ENCODE data around the gene GMIP. TPM values are rescaled to one million over a fixed set of nuclear protein-coding genes. Genes with fewer than 3 reads are reported as not detected.

The GMIP gene
- polyA plus RNA-seq, 1 of the 3 experiments (the other 2 are of a cell fraction) = 6.3 TPM

GRCh38 chr19:19637186-19637522, 6.3 kb downstream of the GMIP start (continued):
- TF ChIP-seq REST (IDR thresholded peaks at IDR 0.05; ENCODE audit: low read depth, low read length) = no peak
- no peak for TF ChIP-seq RAD21 (IDR thresholded peaks at IDR 0.05; ENCODE audit: low read length)
- no peak for TF ChIP-seq EP300 (IDR thresholded peaks at IDR 0.05; ENCODE audit: borderline replicate concordance in 1 of 2, low read depth in 1 of 2, low read length in 1 of 2)
- TF ChIP-seq, protein P1, sequence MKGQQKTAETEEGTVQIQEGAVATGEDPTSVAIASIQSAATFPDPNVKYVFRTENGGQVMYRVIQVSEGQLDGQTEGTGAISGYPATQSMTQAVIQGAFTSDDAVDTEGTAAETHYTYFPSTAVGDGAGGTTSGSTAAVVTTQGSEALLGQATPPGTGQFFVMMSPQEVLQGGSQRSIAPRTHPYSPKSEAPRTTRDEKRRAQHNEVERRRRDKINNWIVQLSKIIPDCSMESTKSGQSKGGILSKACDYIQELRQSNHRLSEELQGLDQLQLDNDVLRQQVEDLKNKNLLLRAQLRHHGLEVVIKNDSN (IDR thresholded peaks at IDR 0.05; ENCODE audit: borderline replicate concordance, low read depth) = no peak

DNA sequence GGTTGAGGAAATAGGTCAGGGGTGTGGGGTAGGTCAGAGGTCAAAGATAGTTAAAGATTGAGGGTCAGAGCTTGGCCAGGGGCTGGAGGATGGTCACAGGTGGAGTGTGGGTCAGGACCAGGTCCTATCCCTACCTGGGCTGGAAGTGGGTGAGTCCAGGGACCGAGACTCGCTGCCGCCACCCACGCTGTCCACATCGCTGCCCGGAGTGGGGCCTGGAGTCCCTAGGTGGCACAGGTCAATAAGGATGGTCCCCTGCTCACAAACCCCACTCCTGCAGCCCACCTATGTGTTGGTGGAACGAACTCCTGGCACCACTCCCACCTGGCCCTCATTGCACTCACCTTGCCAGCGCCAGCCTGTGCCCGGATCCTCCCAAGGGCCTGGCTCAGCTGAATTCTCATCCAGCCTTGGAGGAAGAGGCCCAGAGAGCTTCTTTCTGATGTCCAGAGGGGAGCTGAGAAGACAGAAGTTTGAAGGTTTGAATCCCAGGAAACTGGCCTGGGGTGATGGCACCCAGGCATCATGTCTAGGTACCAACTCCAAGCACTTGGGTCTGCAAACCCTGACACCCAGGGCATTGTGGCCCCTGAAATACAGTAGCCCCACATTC, 6.8 kb downstream of the GMIP start:
- no peak for DNase-seq
- no peaks in the 10 kb centered on the region; a peak in 1 of 4 replicates for H3K4me1 ChIP-seq (ENCODE audit: control insufficient read depth in 1 of 2, insufficient read depth in 2 of 2, low read depth in 1 of 2, low read length in 1 of 2)
- H3K27me3 ChIP-seq (ENCODE audit: insufficient read depth) = no peaks in the 10 kb centered on the region
- no peaks in the 10 kb centered on the region for H3K9me3 ChIP-seq
- H3K4me3 ChIP-seq (ENCODE audit: low read depth in 2 of 2, low read length in 1 of 2) = no peak overlapping the region
- H2AFZ ChIP-seq (ENCODE audit: low read depth) = no peak overlapping the region
- no peaks in the 10 kb centered on the region for H3K9me2 ChIP-seq
- no peaks in the 10 kb centered on the region for H3F3A ChIP-seq (replicated peaks; ENCODE audit: insufficient read depth)
- H3K36me3 ChIP-seq (replicated peaks in 1 of 2; ENCODE audit: control insufficient read depth in 1 of 2, insufficient read depth in 2 of 2, low read length in 1 of 2) = peaks cover 7 to 17% of the 10 kb centered on the region in 2 experiments
- no CpG with 5 or more reads among the region's 9 CpGs for WGBS (ENCODE audit: low lambda C conversion rate)
- CTCF ChIA-PET = interaction anchor here (3.7 to 13.3 kb wide), 2 partner anchors 8 to 105 kb away, joined by 18 to 175 read pairs; partner anchors contain the start of genes GMIP and YJEFN3
- POLR2A ChIA-PET = no interaction called here
- no peaks in the 10 kb centered on the region for H4K20me1 ChIP-seq (ENCODE audit: insufficient read depth)
- no peak overlapping the region for H3K9ac ChIP-seq
- no peaks in the 10 kb centered on the region for H3K79me2 ChIP-seq (ENCODE audit: insufficient read depth)
- H3K27ac ChIP-seq (ENCODE audit: low read depth in 2 of 2, low read length in 1 of 2) = no peak overlapping the region
- H3K4me2 ChIP-seq = no peak overlapping the region
- no peak for TF ChIP-seq TAF1 (IDR thresholded peaks at IDR 0.05; ENCODE audit: borderline replicate concordance, low read depth, low read length)
- TF ChIP-seq REST (IDR thresholded peaks at IDR 0.05; ENCODE audit: low read depth, low read length) = no peak
- no peak for TF ChIP-seq TEAD4 (IDR thresholded peaks at IDR 0.05; ENCODE audit: borderline replicate concordance, insufficient read depth)
- TF ChIP-seq SIN3A (IDR thresholded peaks at IDR 0.05; ENCODE audit: borderline replicate concordance, low read depth, low read length) = no peak
- TF ChIP-seq, protein P1 (IDR thresholded peaks at IDR 0.05; ENCODE audit: borderline replicate concordance, low read depth) = no peak
- no peak for TF ChIP-seq MXI1 (IDR thresholded peaks at IDR 0.05; ENCODE audit: low read depth, low read length)
- TF ChIP-seq SMC3 (IDR thresholded peaks at IDR 0.05; ENCODE audit: low read depth, low read length) = no peak
- TF ChIP-seq, protein P2, sequence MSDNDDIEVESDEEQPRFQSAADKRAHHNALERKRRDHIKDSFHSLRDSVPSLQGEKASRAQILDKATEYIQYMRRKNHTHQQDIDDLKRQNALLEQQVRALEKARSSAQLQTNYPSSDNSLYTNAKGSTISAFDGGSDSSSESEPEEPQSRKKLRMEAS (IDR thresholded peaks at IDR 0.05; ENCODE audit: low read depth) = no peak
- TF ChIP-seq GABPA (IDR thresholded peaks at IDR 0.05; ENCODE audit: low read depth) = no peak
- no peak for TF ChIP-seq NRF1 (IDR thresholded peaks at IDR 0.05; ENCODE audit: low read depth, low read length)
- no peak for TF ChIP-seq JUND (IDR thresholded peaks at IDR 0.05)
- TF ChIP-seq USF2 (IDR thresholded peaks at IDR 0.05; ENCODE audit: borderline replicate concordance, low read depth, low read length) = no peak
- no peak for TF ChIP-seq POLR2AphosphoS5 (IDR thresholded peaks at IDR 0.05; ENCODE audit: low read depth, low read length)
- no peak for TF ChIP-seq RFX5 (IDR thresholded peaks at IDR 0.05; ENCODE audit: low read length)
- TF ChIP-seq, protein P3, sequence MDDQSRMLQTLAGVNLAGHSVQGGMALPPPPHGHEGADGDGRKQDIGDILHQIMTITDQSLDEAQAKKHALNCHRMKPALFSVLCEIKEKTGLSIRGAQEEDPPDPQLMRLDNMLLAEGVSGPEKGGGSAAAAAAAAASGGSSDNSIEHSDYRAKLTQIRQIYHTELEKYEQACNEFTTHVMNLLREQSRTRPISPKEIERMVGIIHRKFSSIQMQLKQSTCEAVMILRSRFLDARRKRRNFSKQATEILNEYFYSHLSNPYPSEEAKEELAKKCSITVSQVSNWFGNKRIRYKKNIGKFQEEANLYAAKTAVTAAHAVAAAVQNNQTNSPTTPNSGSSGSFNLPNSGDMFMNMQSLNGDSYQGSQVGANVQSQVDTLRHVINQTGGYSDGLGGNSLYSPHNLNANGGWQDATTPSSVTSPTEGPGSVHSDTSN (IDR thresholded peaks at IDR 0.05) = no peak

Measured in SK-N-SH (cell line).